AG04450 (cell line): Measurements from ENCODE around the gene C14orf119. TPM values are rescaled to one million over a fixed set of nuclear protein-coding genes. Genes with fewer than 3 reads are reported as not detected.
A peak's percentile ranks its signal among the peaks of the same experiment; 100 is the strongest.

Source experiments
- CTCF ChIA-PET: fragments of 300-600, 350-600 bp; formaldehyde crosslinking; extraction: SDS; loops from one replicate; lab custom pipeline; 2022; ENCODE audit warnings: antibody characterized with exemption, inconsistent platforms; lab: Charles Lee
- POLR2A ChIA-PET: fragments of 350-600 bp; formaldehyde crosslinking; extraction: SDS; loops from one replicate; lab custom pipeline; 2021; ENCODE audit warnings: antibody characterized with exemption, inconsistent platforms; lab: Yijun Ruan, JAX
- DNase-seq: peaks from one replicate; pipeline ENCODE4 v3.0.0-alpha.2; 2011; ENCODE audit warnings: low read depth, low spot score
- H3K27ac ChIP-seq: one replicate; pipeline ENCODE4 v1.5.1; 2012; ENCODE audit warnings: low read depth, low read length, control low read depth
- H3K27me3 ChIP-seq: one replicate; pipeline ENCODE4 v1.6.0; 2012; ENCODE audit warnings: low read length; ENCODE audit not compliant: control insufficient read depth, insufficient read depth
- H3K4me3 ChIP-seq: 2 replicates; pipeline ENCODE4 v1.5.1; 2011; ENCODE audit warnings: mild to moderate bottlenecking, low read depth, low read length, control low read depth
- H3K9me3 ChIP-seq: 2 replicates; pipeline ENCODE4 v1.5.1; 2012; ENCODE audit warnings: low read length; ENCODE audit not compliant: control insufficient read depth, insufficient read depth
- CTCF ChIP-seq: IDR thresholded peaks from 2 replicates; pipeline ENCODE4 v1.5.1; 2011; ENCODE audit warnings: low read depth, low read length, control low read depth, inconsistent platforms
- polyA plus RNA-seq: library from polyadenylated mRNA; depleted of rRNA; stranded (reverse); fragments of >200 nt; gene quantifications from 2 replicates; pipeline ENCODE4 v1.2.3, GENCODE V29; 2011

C14orf119 gene
- polyA plus RNA-seq, 1 experiment: 128 TPM

GRCh38 chr14:23054000-23054811 lies 41.1 kb upstream of the C14orf119 start:
- ChIA-PET CTCF (interaction anchor here (1.4 to 12.0 kb wide), 3 partner anchors 14 to 67 kb away, joined by 7 to 262 read pairs (median 21); no protein-coding TSS in a partner anchor), POLR2A (no interaction called here)
- DNase-seq: no peak
- H3K27me3 ChIP-seq: no peaks in the 10 kb centered on the region
- TF ChIP-seq CTCF: no peak
- no peaks in the 10 kb centered on the region for H3K9me3 ChIP-seq
- H3K4me3 ChIP-seq: no peak overlapping the region
- H3K27ac ChIP-seq: no peak overlapping the region

GRCh38 chr14:23055147-23055550 lies 40.2 kb upstream of the C14orf119 start:
- no peak overlapping the region for H3K27ac ChIP-seq
- H3K27me3 ChIP-seq: no peaks in the 10 kb centered on the region
- ChIA-PET CTCF (interaction anchor here (0.5 to 12.0 kb wide), 17 partner anchors 8 to 173 kb away, joined by 3 to 262 read pairs (median 4); no protein-coding TSS in a partner anchor), POLR2A (interaction anchor here (0.6 kb wide), 1 partner anchor 90 kb away, joined by 5 read pairs; no protein-coding TSS in a partner anchor)
- no peak for TF ChIP-seq CTCF
- no peak overlapping the region for H3K4me3 ChIP-seq
- no peaks in the 10 kb centered on the region for H3K9me3 ChIP-seq
- no peak for DNase-seq

- Histone ChIP-seq H3K9me3 (no peaks in the 10 kb centered on the region), H3K4me3 (no peak overlapping the region), H3K27me3 (no peaks in the 10 kb centered on the region), H3K27ac (no peak overlapping the region)
- CTCF ChIA-PET: interaction anchor here (0.5 to 12.0 kb wide), 21 partner anchors 9 to 174 kb away, joined by 3 to 262 read pairs (median 4); no protein-coding TSS in a partner anchor
- POLR2A ChIA-PET: interaction anchor here (0.6 to 1.5 kb wide), 4 partner anchors 9 to 90 kb away, joined by 3 to 5 read pairs (median 4); no protein-coding TSS in a partner anchor
- no peak for TF ChIP-seq CTCF
- DNase-seq: no peak
These were observed 39.6 kb upstream of the C14orf119 start for GRCh38 chr14:23055621-23056144.

- Histone ChIP-seq H3K9me3 (no peaks in the 10 kb centered on the region), H3K4me3 (peak overlapping the region; percentile 61), H3K27ac (peak overlapping the region; percentile 21), H3K27me3 (no peaks in the 10 kb centered on the region)
- peak; percentile 92 for TF ChIP-seq CTCF
- DNase-seq: no peak
- ChIA-PET CTCF (interaction anchor here (0.6 to 12.0 kb wide), 30 partner anchors 9 to 501 kb away, joined by 3 to 262 read pairs (median 4); no protein-coding TSS in a partner anchor), POLR2A (interaction anchor here (0.9 to 1.5 kb wide), 4 partner anchors 9 to 78 kb away, joined by 3 to 4 read pairs (median 3); no protein-coding TSS in a partner anchor)
These were observed 39.0 kb upstream of the C14orf119 start for GRCh38 chr14:23056145-23056955.
